Measurements from ENCODE around the gene KCNJ8.

The KCNJ8 gene

GRCh38 chr12:21715386-21715785 is 59.1 kb downstream of the KCNJ8 start:
- DNase-seq (ENCODE audit: low read depth, low spot score): no peak

Data from iPS DF 19.7 (cell line).